ENCODE measurements around the gene CHD9.
"Not testable (repeated sequence)": the region's sequence is repeated elsewhere in the genome, so short reads cannot be mapped to it uniquely, and the experiment has no call there.

CHD9 gene

DNA sequence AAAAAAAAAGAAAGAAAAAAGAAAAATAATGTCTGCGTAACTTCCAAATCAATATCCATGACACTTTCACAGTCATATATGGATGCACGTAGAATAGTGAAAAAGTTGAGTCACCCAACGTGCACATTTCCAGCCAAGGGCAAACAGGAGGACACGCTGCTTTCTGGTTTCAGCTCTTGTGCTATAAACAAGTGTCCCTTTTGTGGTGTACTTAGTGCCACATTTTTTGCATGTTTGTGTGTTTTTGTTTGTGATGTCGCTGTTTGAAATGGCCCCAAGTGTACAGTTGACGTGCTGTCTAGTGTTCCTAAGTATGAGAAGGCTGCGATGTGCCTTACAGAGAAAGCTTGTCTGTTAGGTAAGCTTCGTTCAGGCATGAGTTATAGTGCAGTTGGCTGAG, 2.9 kb downstream of the CHD9 start:
- ATAC-seq: no peak
- peaks cover 1% of the 10 kb centered on the region for H3K36me3 Mint-ChIP-seq (ENCODE audit: low read depth)
- peaks cover 48% of the 10 kb centered on the region for H3K4me1 Mint-ChIP-seq
- no peak overlapping the region for H3K4me3 Mint-ChIP-seq
- H3K9me3 Mint-ChIP-seq: no peaks in the 10 kb centered on the region
- no peak for DNase-seq
- peaks cover 2% of the 10 kb centered on the region for H3K27me3 Mint-ChIP-seq
- no peak overlapping the region for H3K27ac Mint-ChIP-seq

DNA sequence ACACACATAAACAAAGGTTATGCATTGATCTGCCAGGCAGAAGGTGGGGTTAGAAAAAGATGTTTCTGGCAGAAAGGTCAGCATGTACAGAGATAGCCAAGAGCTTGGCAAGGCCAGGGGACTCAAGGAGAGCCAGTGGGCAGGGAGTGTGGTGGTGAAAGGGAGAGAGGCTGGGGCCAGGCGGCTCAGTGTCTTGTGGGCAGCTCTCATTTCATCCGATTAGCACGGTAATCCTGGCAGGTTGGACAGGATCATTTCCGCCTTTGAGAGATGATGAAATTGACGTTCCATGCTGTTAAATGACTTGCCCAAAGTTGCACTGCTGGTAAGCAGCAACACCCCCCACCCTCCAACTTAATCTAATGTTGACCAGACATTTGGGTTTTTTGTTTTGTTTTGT, 3.6 kb downstream of the CHD9 start:
- no peak overlapping the region for H3K4me3 Mint-ChIP-seq
- H3K9me3 Mint-ChIP-seq: no peaks in the 10 kb centered on the region
- ATAC-seq: no peak
- H3K4me1 Mint-ChIP-seq: peaks cover 48% of the 10 kb centered on the region
- DNase-seq: no peak
- H3K27ac Mint-ChIP-seq: no peak overlapping the region
- H3K27me3 Mint-ChIP-seq: no peaks in the 10 kb centered on the region
- H3K36me3 Mint-ChIP-seq (ENCODE audit: low read depth): peaks cover 1% of the 10 kb centered on the region

DNA sequence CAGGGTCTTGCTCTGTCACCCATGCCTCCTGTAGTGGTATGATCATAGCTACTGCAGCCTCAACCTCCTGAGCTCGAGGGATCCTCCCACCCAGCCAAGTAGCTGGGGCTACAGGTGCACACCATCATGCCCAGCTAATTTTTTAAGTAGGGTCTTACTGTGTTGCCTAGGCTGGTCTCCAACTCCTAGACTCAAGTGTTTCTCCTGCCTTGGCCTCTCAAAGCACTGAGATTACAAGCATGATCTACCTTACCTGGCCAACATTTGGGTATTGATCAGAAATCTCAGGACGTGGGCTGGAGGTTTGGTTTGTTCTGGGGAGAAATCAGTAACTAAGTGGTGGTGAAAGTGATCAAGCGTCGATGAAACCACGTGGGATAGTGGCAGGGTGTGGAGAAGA, 4.1 kb downstream of the CHD9 start:
- no peaks in the 10 kb centered on the region for H3K9me3 Mint-ChIP-seq
- H3K4me1 Mint-ChIP-seq: peaks cover 47% of the 10 kb centered on the region
- no peaks in the 10 kb centered on the region for H3K27me3 Mint-ChIP-seq
- DNase-seq (no peak), ATAC-seq (no peak)
- no peak overlapping the region for H3K27ac Mint-ChIP-seq
- no peak overlapping the region for H3K4me3 Mint-ChIP-seq
- peaks cover 1% of the 10 kb centered on the region for H3K36me3 Mint-ChIP-seq (ENCODE audit: low read depth)

DNA sequence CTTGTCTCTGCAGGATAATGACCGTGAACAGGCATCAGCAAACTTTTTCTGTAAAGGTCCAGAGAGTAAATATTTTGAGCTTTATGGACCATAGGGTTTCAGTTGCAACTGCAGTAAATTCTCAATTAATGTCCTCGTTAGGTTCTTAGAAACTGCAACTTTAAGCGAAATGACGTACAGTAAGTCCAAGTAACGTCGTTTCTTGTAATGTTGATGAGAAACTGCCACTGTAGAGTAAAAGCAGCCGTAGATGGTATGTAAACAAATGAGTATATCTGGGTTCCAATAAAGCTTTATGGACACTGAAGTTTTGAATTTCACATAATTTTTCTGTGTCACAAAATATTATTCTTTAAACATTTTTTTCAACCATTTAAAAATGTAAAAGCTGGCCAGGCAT, 4.9 kb downstream of the CHD9 start:
- H3K27ac Mint-ChIP-seq: no peak overlapping the region
- H3K27me3 Mint-ChIP-seq: no peaks in the 10 kb centered on the region
- H3K9me3 Mint-ChIP-seq: no peaks in the 10 kb centered on the region
- no peak for DNase-seq
- no peak overlapping the region for H3K4me3 Mint-ChIP-seq
- no peak for ATAC-seq
- peaks cover 48% of the 10 kb centered on the region for H3K4me1 Mint-ChIP-seq
- peaks cover 1% of the 10 kb centered on the region for H3K36me3 Mint-ChIP-seq (ENCODE audit: low read depth)

DNA sequence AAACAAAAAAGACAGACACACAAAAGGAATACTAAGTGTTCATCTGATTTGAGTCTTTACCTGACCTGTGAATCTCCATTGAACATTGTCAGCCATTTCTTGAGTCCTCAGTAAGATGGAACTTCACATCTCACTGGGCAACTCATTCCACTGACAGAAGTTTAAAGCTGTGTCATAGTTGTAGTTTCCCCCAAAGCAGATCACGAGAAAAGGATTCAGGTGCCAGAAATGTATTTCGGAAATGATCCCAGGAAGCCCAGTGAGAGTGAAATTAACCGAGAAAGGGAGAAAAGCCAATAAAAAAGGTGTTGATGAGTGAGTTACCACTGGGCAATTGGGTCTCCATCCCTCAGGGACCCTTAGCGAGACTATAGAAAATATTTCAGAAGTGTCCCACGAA, 6.5 kb downstream of the CHD9 start:
- Mint-ChIP-seq H3K27me3 (no peaks in the 10 kb centered on the region), H3K9me3 (no peaks in the 10 kb centered on the region), H3K4me1 (peaks cover 54% of the 10 kb centered on the region), H3K36me3 (ENCODE audit: low read depth) (peaks cover 3% of the 10 kb centered on the region), H3K27ac (peak overlapping the region; percentile 12), H3K4me3 (no peak overlapping the region)
- no peak for DNase-seq
- ATAC-seq: no peak

DNA sequence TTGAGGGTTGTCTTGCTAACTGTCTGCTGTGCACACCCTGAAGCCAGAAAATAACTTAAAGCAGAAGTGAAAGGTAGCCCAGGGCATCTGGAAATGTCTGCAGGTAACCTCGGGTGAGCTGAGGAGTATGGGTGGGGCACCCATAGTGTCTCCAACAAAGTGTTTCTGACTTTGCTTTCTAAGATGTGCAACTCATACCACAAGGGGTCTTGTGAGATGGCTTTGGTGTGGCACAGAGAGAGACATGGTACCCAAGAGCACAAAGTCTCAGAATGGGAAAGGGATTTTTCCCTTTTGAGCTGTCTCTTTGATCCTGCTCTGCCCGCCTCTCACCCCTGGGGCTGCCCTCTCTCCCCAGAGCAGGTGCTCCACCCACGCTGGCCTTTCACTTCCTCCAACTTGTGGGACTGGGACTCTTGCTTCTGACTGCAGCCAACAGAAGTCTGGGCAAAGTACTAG, 6.9 kb downstream of the CHD9 start:
- ATAC-seq (peak; percentile 94), DNase-seq (peak; percentile 68)
- Mint-ChIP-seq H3K9me3 (no peaks in the 10 kb centered on the region), H3K4me3 (no peak overlapping the region), H3K4me1 (peaks cover 50% of the 10 kb centered on the region), H3K36me3 (ENCODE audit: low read depth) (peaks cover 3% of the 10 kb centered on the region), H3K27me3 (no peaks in the 10 kb centered on the region), H3K27ac (peak overlapping the region; percentile 12)

DNA sequence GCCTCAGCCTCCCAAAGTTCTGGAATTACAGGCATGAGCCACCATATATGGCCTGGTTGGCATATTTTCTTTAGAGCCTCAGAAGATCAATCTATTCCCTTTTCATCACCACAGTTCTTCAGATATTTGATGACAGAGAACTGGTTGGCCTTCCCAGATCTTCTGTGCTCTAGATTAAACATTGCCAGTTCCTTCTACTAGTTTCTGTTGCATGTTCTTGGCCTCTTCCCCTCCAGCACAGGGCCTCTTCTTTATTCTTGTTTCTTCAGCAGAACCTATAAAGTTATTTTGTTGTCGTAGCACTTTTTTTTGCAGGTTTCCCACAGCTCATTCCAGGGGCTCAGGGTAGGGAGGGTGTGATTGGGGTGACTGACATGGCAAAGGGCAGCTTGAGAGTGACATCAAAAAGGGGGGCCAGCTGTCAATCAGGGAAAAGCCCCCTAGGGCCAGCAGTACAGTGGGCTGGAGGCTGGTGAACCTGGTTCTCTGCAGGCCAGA, 9.3 kb downstream of the CHD9 start:
- no peak overlapping the region for H3K27ac Mint-ChIP-seq
- peaks cover 6% of the 10 kb centered on the region for H3K36me3 Mint-ChIP-seq (ENCODE audit: low read depth)
- H3K4me1 Mint-ChIP-seq: peaks cover 53% of the 10 kb centered on the region
- ATAC-seq: no peak
- no peaks in the 10 kb centered on the region for H3K27me3 Mint-ChIP-seq
- H3K4me3 Mint-ChIP-seq: no peak overlapping the region
- no peaks in the 10 kb centered on the region for H3K9me3 Mint-ChIP-seq
- no peak for DNase-seq

DNA sequence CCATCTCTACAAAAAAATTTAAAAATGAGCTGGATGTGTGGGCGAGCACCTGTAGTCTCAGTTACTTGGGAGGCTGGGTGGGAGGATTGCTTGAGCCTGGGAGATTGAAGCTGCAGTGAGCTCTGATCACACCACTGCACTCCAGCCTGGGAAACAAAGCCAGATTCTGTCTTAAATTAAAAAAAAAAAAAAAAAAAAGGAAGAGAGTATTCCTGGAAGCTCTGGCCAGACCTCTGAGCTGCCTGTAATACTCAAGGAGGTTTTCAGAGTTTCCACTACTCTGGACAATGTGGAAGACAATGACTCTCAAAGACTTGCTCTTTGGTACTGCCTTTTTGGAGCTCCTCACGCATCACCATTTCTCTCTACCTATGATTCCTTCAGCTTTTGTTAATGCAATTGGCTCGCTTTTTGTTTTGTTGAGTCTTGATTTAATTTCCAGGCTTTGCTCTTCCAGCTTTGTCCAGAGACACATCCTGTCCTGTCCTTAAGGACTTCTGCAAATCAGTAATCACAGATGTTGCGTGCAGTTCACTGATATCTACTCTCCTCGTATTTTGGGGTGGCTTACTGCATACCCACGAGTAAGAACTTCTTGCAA, 10.8 kb downstream of the CHD9 start:
- Mint-ChIP-seq H3K4me3 (no peak overlapping the region), H3K27ac (no peak overlapping the region), H3K4me1 (peaks cover 65% of the 10 kb centered on the region), H3K36me3 (ENCODE audit: low read depth) (peaks cover 15% of the 10 kb centered on the region), H3K9me3 (no peaks in the 10 kb centered on the region), H3K27me3 (no peaks in the 10 kb centered on the region)
- ATAC-seq (no peak), DNase-seq (no peak)

DNA sequence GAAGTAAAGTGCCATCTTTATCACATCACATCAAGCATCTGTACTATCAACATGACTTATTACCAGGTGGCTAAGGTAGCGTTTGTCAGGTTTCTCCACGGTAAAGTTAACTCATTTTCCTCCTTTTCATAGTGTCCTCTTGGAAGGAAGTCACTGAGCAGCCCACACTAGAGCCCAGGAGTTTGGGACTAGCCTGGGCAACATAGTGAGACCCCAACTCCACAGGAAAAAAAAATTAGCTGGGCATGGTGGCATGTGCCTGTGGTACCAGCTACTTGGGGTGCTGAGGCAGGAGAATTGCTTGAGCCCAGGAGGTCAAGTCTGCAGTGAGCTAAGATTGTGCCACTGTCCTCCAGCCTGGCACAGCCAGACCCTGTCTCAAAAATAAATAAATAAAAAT, 12.9 kb downstream of the CHD9 start:
- H3K36me3 Mint-ChIP-seq (ENCODE audit: low read depth): peaks cover 15% of the 10 kb centered on the region
- DNase-seq (no peak), ATAC-seq (no peak)
- no peaks in the 10 kb centered on the region for H3K9me3 Mint-ChIP-seq
- peak overlapping the region; percentile 27 for H3K27ac Mint-ChIP-seq
- no peaks in the 10 kb centered on the region for H3K27me3 Mint-ChIP-seq
- H3K4me1 Mint-ChIP-seq: peaks cover 63% of the 10 kb centered on the region
- H3K4me3 Mint-ChIP-seq: no peak overlapping the region

DNA sequence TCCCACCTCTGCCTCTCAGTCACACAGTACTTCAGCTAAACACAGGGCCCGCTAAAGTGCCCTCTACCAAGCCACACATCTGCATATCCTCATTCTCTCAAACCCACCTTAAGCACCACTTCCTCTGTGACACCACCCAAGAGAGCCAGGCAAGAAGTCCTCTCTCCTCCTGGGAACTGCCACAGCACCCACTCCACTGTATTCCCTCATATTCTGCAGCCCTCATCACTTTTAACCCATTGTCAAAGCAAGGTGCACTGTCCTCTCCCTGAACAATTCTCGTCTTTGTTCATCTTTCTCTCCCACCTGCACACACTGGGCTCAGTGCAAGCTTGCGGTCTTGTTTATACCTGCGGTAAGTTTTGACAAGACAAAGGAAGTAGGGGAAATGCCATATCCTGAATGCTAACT, 13.6 kb downstream of the CHD9 start:
- Mint-ChIP-seq H3K27ac (peak overlapping the region; percentile 20), H3K4me1 (peaks cover 63% of the 10 kb centered on the region), H3K36me3 (ENCODE audit: low read depth) (peaks cover 17% of the 10 kb centered on the region), H3K4me3 (no peak overlapping the region), H3K27me3 (no peaks in the 10 kb centered on the region), H3K9me3 (peaks cover 4% of the 10 kb centered on the region)
- ATAC-seq: peak; percentile 86
- peak; percentile 5 for DNase-seq

DNA sequence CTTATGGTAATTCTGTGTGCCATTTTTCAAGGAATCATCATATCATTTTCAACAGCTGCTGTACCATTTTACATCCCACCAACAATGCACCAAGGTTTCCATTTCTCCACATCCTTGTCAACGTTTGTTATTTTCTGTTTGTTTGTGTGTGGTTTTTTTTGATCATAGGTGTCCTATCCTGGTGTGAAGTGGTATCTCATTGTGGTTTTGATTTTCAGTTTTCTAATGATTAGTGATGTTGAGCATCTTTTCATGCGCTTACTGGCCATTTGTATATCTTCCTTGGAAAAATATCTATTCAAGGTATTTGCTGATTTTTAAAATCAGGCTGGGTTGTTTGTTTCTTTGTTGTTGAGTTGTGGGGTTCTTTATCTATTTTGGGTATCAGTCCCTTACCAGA, 15.0 kb downstream of the CHD9 start:
- no peak for DNase-seq
- peaks cover 24% of the 10 kb centered on the region for H3K36me3 Mint-ChIP-seq (ENCODE audit: low read depth)
- peaks cover 11% of the 10 kb centered on the region for H3K9me3 Mint-ChIP-seq
- H3K27me3 Mint-ChIP-seq: no peaks in the 10 kb centered on the region
- no peak overlapping the region for H3K4me3 Mint-ChIP-seq
- no peak for ATAC-seq
- no peak overlapping the region for H3K27ac Mint-ChIP-seq
- H3K4me1 Mint-ChIP-seq: peaks cover 54% of the 10 kb centered on the region

DNA sequence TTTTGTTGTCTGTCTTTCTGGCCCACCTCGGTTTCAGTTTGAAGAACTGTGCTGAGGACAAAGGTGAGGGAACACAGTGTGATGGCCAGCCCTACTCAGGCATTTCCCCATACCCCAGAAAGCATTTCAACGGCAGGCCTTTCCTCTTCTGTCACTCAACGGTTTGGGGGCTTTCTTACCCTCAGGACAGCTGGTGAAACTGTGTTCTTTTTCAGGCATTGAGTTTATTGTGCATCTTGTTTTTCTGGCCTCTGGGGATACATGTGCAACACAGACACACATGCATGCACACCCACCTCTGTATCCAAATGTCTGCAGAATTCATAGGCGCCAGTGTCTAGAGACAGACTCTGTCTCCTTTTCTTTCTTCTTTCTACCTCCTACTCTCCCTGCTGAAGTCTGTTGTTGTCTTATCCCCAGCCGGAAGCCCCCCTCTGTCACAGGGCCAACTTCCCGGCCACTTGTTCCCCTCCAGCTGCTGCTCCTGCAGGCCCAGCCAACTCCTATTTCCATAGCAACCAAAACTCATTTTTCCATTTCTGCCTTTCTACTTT, 17.0 kb downstream of the CHD9 start:
- Mint-ChIP-seq H3K27me3 (no peaks in the 10 kb centered on the region), H3K36me3 (ENCODE audit: low read depth) (peaks cover 30% of the 10 kb centered on the region), H3K4me1 (peaks cover 40% of the 10 kb centered on the region), H3K4me3 (no peak overlapping the region), H3K27ac (no peak overlapping the region), H3K9me3 (peaks cover 14% of the 10 kb centered on the region)
- DNase-seq (no peak), ATAC-seq (no peak)

DNA sequence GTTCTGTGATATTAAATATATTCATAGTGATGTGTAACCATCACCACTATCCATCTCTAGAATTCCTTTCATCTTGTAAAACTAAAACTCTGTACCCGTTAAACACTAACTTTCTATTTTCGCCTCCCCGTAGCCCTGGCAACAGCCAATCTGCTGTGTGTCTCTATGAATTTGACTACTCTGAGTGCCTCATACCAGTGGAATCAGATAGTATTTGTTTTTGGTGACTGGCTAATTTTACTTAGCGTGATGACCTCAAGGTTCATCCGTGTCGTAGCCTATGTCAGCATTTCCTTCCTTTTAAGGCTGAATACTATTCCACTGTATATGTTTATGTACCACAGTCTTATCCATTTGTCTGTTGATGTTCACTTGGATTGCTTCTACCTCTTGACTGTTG, 18.2 kb downstream of the CHD9 start:
- DNase-seq: no peak
- Mint-ChIP-seq H3K4me1 (peaks cover 36% of the 10 kb centered on the region), H3K36me3 (ENCODE audit: low read depth) (peaks cover 31% of the 10 kb centered on the region), H3K27ac (no peak overlapping the region), H3K9me3 (peaks cover 14% of the 10 kb centered on the region), H3K4me3 (no peak overlapping the region), H3K27me3 (no peaks in the 10 kb centered on the region)
- ATAC-seq: no peak

DNA sequence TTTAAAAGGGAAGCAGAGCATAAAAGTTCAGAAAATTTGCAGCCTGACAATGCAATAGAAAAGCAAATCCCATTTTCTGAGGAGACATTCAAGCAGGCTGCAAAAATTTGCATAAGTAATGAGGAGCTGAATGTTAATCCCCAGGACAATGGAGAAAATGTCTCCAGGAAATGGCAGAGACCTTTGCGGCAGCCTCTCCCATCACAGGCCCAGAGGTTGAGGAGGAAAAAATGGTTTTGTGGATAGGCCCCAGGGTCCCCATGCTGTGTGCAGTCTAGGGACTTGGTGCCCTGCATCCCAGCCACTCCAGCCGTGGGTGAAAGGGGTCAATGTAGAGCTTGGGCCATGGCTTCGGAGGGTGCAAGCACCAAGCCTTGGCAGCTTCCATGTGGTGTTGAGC, 19.5 kb downstream of the CHD9 start:
- Mint-ChIP-seq H3K9me3 (peaks cover 14% of the 10 kb centered on the region), H3K4me1 (peaks cover 33% of the 10 kb centered on the region), H3K36me3 (ENCODE audit: low read depth) (peaks cover 30% of the 10 kb centered on the region)
- ATAC-seq, DNase-seq, H3K4me3 Mint-ChIP-seq, H3K27me3 Mint-ChIP-seq, H3K27ac Mint-ChIP-seq: not testable (repeated sequence)

DNA sequence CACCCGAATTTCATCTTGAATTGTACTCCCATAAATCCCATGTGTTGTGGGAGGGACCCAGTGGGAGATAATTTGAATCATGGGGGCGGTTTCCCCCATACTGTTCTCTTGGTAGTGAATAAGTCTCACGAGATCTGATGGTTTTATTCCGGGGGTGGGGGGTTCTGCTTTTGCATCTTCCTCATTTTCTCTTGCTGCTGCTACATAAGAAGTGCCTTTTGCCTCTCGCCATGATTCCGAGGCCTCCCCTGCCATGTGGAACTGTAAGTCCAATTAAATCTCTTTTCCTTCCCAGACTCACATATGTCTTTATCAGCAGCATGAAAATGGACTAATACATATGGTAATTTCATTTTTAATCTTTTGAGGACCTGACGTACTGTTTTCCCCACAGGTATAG, 20.7 kb downstream of the CHD9 start:
- H3K27ac Mint-ChIP-seq, DNase-seq, H3K27me3 Mint-ChIP-seq, ATAC-seq, H3K4me3 Mint-ChIP-seq: not testable (repeated sequence)
- Mint-ChIP-seq H3K9me3 (peaks cover 14% of the 10 kb centered on the region), H3K36me3 (ENCODE audit: low read depth) (peaks cover 23% of the 10 kb centered on the region), H3K4me1 (peaks cover 22% of the 10 kb centered on the region)
